DND-41 (cell line): ENCODE results near the gene TNNC1.

Experiments
- EZH2 ChIP-seq: IDR thresholded peaks from 3 replicates; pipeline ENCODE4 v1.6.1; 2012; ENCODE audit warnings: borderline replicate concordance, low read depth, mild to moderate bottlenecking, moderate library complexity, low read length, inconsistent platforms; ENCODE audit not compliant: severe bottlenecking
- TF ChIP-seq, protein P1 (sequence below): IDR thresholded peaks from 2 replicates; pipeline ENCODE4 v1.5.1; 2012; ENCODE audit warnings: borderline replicate concordance, low read length, moderate library complexity, mild to moderate bottlenecking; ENCODE audit not compliant: poor library complexity, severe bottlenecking; ENCODE audit errors: extremely low read depth

DNA sequence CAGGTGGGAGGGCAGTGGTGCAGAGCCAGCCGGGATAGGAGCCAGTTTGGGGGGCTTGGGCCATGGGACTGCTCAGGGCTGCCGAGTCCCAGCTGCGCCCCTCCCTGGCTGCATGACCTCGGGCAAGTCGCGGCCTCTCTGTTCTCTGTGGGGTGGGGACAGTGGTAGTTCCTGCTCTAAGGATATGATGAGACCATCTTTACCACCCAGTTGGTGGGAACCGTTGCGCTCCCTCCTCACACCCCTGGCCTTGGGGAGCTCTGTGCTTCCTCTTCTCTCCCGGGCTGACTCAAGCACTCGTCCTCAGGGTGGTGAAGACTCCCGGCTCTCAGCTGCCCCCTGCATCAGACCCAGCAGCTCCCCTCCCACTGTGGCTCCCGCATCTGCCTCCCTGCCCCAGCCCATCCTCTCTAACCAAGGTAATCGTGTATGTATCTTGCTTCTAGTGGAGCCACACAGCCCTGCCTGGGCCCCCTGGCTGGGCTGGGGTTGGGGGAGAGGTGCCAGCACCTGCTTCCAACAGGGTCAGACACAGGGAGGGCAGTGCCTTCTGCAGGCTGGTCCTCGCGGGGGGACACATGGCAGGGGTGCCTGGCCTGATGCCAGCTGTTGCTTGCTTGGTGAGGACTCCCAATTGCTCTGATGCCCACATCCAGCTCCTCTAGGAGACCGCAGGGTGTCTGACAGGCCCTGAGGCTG lies 26.2 kb upstream of the TNNC1 start:
- TF ChIP-seq, protein P1, sequence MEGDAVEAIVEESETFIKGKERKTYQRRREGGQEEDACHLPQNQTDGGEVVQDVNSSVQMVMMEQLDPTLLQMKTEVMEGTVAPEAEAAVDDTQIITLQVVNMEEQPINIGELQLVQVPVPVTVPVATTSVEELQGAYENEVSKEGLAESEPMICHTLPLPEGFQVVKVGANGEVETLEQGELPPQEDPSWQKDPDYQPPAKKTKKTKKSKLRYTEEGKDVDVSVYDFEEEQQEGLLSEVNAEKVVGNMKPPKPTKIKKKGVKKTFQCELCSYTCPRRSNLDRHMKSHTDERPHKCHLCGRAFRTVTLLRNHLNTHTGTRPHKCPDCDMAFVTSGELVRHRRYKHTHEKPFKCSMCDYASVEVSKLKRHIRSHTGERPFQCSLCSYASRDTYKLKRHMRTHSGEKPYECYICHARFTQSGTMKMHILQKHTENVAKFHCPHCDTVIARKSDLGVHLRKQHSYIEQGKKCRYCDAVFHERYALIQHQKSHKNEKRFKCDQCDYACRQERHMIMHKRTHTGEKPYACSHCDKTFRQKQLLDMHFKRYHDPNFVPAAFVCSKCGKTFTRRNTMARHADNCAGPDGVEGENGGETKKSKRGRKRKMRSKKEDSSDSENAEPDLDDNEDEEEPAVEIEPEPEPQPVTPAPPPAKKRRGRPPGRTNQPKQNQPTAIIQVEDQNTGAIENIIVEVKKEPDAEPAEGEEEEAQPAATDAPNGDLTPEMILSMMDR, result no peak
- no peak for TF ChIP-seq EZH2
